ENCODE measurements around the gene SS18L1. TPM values are rescaled to one million over a fixed set of nuclear protein-coding genes. Genes with fewer than 3 reads are reported as not detected.

SS18L1 gene, protein sequence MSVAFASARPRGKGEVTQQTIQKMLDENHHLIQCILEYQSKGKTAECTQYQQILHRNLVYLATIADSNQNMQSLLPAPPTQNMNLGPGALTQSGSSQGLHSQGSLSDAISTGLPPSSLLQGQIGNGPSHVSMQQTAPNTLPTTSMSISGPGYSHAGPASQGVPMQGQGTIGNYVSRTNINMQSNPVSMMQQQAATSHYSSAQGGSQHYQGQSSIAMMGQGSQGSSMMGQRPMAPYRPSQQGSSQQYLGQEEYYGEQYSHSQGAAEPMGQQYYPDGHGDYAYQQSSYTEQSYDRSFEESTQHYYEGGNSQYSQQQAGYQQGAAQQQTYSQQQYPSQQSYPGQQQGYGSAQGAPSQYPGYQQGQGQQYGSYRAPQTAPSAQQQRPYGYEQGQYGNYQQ
- polyA plus RNA-seq (2012; rRNA removed) = 10.7 and 13.1 TPM in 2 replicates
- 6.1 and 7.6 TPM in 2 replicates for polyA plus RNA-seq (2012; cell fraction: cytosol; rRNA removed)
- polyA plus RNA-seq (2012; cell fraction: nucleus; rRNA removed) = 38.4 and 51.9 TPM in 2 replicates

DNA sequence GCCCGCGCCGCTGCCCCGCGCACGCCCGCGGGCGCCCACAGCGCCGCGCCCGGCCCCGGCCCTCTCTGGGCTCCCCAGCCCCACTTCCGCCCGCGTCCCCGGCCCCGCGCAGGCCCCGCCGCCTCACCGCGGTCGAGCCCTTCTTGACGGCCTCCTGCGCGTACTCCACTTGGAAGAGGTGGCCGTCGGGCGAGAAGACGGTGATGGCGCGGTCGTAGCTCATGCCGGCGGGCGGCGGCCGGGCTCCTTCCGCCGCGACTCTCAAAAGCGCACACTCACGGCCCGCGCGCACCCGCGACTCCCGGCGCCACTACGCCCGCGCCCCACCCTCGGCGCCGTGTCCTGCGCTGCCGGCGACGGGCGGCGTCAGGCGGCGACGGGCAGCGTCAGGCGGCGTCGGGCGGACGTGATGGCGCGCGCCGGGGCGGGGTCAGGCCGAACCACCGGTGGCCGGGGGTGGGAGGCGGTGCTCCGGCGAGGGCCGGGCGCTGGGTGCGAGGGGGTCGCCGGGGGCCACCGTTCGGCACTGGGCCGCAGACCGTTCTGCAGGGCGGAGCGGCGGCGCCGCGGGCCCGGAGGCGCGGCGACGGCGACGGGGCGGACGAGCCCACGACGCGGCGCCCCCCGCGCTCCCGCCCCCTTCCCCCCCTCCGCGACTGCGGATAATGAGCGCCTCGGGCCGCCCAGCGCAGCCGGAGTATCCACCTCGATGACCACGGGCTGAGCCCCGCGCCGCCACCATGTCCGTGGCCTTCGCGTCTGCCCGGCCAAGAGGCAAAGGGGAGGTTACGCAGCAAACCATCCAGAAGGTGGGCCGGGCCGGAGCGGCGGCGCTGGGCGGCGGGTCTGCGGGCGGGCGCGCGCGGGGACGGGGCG, at the start of gene SS18L1, which contains the start of gene PSMA7:
Gene SS18L1, plus strand, starts transcription at position 689 of the 876 bp plus-strand sequence. Its CDS starts 52 bp downstream, at position 741.
Gene PSMA7, minus strand, starts transcription at position 314 of the 876 bp plus-strand sequence. Its CDS starts 91 bp downstream, at position 223.
- peak; percentile 97 for DNase-seq
- H3F3A ChIP-seq (replicated peaks; ENCODE audit: insufficient read depth) = peaks cover under 1% of the 10 kb centered on the region
- no peaks in the 10 kb centered on the region for H3K9me2 ChIP-seq
- H3K36me3 ChIP-seq (replicated peaks in 1 of 2; ENCODE audit: control insufficient read depth in 1 of 2, insufficient read depth in 2 of 2, low read length in 1 of 2) = peaks cover 22 to 23% of the 10 kb centered on the region in 2 experiments
- H3K4me3 ChIP-seq (ENCODE audit: low read depth in 2 of 2, low read length in 1 of 2) = peak within 1 kb of the TSS; percentile 88 to 92
- ChIA-PET CTCF (interaction anchor here (0.7 to 11.1 kb wide), 7 partner anchors 11 to 133 kb away, joined by 3 to 130 read pairs (median 3); no protein-coding TSS in a partner anchor), POLR2A (interaction anchor here (0.6 to 2.4 kb wide), 3 partner anchors 22 to 77 kb away, joined by 3 to 8 read pairs (median 4); partner anchors contain the start of gene TAF4)
- no peak for TF ChIP-seq TCF12 (IDR thresholded peaks at IDR 0.05)
- TF ChIP-seq POLR2AphosphoS5 (IDR thresholded peaks at IDR 0.05; ENCODE audit: low read depth, low read length) = peak; percentile 63
- no peak for TF ChIP-seq EP300 (IDR thresholded peaks at IDR 0.05; ENCODE audit: borderline replicate concordance in 1 of 2, low read depth in 1 of 2, low read length in 1 of 2)
- TF ChIP-seq FOSL2 (IDR thresholded peaks at IDR 0.05; ENCODE audit: borderline replicate concordance, low read depth) = no peak
- no peak for TF ChIP-seq SIN3A (IDR thresholded peaks at IDR 0.05; ENCODE audit: borderline replicate concordance, low read depth, low read length)
- peak; percentile 75; the same call in 1 of the 2 replicates for TF ChIP-seq TAF1 (IDR thresholded peaks at IDR 0.05; ENCODE audit: borderline replicate concordance, low read depth, low read length)
- TF ChIP-seq, protein P1, sequence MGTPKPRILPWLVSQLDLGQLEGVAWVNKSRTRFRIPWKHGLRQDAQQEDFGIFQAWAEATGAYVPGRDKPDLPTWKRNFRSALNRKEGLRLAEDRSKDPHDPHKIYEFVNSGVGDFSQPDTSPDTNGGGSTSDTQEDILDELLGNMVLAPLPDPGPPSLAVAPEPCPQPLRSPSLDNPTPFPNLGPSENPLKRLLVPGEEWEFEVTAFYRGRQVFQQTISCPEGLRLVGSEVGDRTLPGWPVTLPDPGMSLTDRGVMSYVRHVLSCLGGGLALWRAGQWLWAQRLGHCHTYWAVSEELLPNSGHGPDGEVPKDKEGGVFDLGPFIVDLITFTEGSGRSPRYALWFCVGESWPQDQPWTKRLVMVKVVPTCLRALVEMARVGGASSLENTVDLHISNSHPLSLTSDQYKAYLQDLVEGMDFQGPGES (IDR thresholded peaks at IDR 0.05; ENCODE audit: low read depth, low read length) = no peak
- TF ChIP-seq REST (IDR thresholded peaks at IDR 0.05; ENCODE audit: low read depth, low read length) = 0 out of 2 replicates have a peak, but pooled peaks have one; percentile 12
- no peak for TF ChIP-seq TEAD4 (IDR thresholded peaks at IDR 0.05; ENCODE audit: borderline replicate concordance, insufficient read depth)
- TF ChIP-seq ELF1 (IDR thresholded peaks at IDR 0.05) = no peak
- TF ChIP-seq GABPA (IDR thresholded peaks at IDR 0.05; ENCODE audit: low read depth) = no peak
- no peak for TF ChIP-seq MAX (IDR thresholded peaks at IDR 0.05; ENCODE audit: low read depth)
- TF ChIP-seq NRF1 (IDR thresholded peaks at IDR 0.05; ENCODE audit: low read depth, low read length) = peak; percentile 55; the same call in 1 of the 2 replicates
- TF ChIP-seq, protein P2, sequence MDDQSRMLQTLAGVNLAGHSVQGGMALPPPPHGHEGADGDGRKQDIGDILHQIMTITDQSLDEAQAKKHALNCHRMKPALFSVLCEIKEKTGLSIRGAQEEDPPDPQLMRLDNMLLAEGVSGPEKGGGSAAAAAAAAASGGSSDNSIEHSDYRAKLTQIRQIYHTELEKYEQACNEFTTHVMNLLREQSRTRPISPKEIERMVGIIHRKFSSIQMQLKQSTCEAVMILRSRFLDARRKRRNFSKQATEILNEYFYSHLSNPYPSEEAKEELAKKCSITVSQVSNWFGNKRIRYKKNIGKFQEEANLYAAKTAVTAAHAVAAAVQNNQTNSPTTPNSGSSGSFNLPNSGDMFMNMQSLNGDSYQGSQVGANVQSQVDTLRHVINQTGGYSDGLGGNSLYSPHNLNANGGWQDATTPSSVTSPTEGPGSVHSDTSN (IDR thresholded peaks at IDR 0.05) = no peak
- peaks cover 81% of the 10 kb centered on the region for H4K20me1 ChIP-seq (ENCODE audit: insufficient read depth)
- peak within 1 kb of the TSS; percentile 91 for H3K9ac ChIP-seq
- H3K9me3 ChIP-seq = no peaks in the 10 kb centered on the region
- H3K4me2 ChIP-seq = peak within 1 kb of the TSS; percentile 99
- H3K4me1 ChIP-seq (ENCODE audit: control insufficient read depth in 1 of 2, insufficient read depth in 2 of 2, low read depth in 1 of 2, low read length in 1 of 2) = peaks cover 5 to 27% of the 10 kb centered on the region in 2 experiments; a peak in 3 of 4 replicates
- peak within 1 kb of the TSS; percentile 34 to 96; a peak in 3 of 4 replicates for H3K27ac ChIP-seq (ENCODE audit: low read depth in 2 of 2, low read length in 1 of 2)
- no peaks in the 10 kb centered on the region for H3K27me3 ChIP-seq (ENCODE audit: insufficient read depth)
- H2AFZ ChIP-seq (ENCODE audit: low read depth) = no peak within 1 kb of the TSS; the same call in 1 of the 2 replicates
- under 1% methylated on average over 49 of the region's 148 CpGs for WGBS (ENCODE audit: low lambda C conversion rate)
- peaks cover 87% of the 10 kb centered on the region for H3K79me2 ChIP-seq (ENCODE audit: insufficient read depth)

Measured in SK-N-SH (cell line).